ENCODE measurements around the gene TAF6. TPM values are rescaled to one million over a fixed set of nuclear protein-coding genes. Genes with fewer than 3 reads are reported as not detected.

TAF6 gene
- total RNA-seq, 3 donors from 2014 or later, result 67.3 to 74.2 (median 72.9) TPM

DNA sequence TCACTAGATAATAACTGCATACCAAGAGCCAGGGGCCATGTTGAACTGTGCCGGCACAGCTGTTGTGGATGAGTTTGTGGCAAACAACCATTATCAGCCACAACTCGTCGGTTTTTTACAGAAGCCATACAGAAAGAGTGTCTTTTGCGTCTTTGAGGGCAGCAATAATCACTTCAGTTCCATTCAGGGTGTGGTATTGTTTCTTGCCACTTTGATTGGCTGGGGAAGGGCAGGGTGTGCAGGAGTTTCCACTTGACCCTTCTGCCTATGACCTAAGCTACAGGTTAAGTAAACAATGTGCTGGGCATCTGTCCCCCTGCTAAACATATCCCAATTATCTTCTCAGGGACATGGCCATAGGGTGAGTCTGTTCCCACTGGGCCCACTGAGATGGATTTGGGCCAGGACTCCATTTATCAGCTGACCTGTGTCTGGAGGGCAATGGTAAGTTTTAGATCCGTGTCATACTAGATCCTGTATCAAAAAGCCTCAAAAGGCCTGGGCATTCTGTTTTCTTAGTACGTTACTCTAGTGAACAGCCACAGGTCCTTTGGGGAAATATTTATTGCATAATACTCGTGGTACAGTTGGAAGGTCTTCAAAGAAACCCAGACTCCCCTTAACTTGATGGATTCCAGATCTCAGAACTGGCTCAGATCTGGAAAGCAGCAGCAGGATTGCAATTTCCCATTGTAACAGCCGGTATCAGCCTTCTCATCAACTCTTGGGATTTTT lies 53.5 kb downstream of the TAF6 start:
- DNase-seq (no peak), ATAC-seq (no peak)
- peaks cover 34% of the 10 kb centered on the region for H3K36me3 Mint-ChIP-seq (ENCODE audit: insufficient read depth)
- H3K4me3 Mint-ChIP-seq, result no peak overlapping the region
- no peaks in the 10 kb centered on the region for H3K27me3 Mint-ChIP-seq (ENCODE audit: low read depth)
- H3K9me3 Mint-ChIP-seq, result no peaks in the 10 kb centered on the region
- H3K4me1 Mint-ChIP-seq (ENCODE audit: low read depth), result no peaks in the 10 kb centered on the region

DNA sequence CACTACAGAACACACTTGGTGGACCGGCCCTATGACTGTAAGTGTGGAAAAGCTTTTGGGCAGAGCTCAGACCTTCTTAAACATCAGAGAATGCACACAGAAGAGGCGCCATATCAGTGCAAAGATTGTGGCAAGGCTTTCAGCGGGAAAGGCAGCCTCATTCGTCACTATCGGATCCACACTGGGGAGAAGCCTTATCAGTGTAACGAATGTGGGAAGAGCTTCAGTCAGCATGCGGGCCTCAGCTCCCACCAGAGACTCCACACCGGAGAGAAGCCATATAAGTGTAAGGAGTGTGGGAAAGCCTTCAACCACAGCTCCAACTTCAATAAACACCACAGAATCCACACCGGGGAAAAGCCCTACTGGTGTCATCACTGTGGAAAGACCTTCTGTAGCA lies 55.0 kb downstream of the TAF6 start:
- Mint-ChIP-seq H3K36me3 (ENCODE audit: insufficient read depth) (peaks cover 25% of the 10 kb centered on the region), H3K4me1 (ENCODE audit: low read depth) (no peaks in the 10 kb centered on the region)

DNA sequence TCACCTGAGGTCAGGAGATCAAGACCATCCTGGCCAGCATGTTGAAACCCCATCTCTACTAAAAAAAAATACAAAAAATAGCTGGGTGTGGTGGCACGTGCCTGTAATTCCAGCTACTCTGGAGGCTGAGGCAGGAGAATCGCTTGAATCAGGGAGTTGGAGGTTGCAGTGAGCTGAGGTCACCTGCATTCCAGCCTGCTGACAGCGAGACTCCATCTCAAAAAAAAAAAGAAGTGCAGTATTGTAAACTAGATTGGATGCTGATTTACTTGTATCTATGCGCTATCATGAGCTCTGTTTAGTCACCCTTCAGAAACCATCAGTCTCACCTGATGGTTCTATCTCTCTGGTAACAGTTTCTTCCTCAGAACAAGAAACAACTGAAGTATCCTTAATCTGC lies 55.8 kb downstream of the TAF6 start:
- ATAC-seq (no peak), DNase-seq (no peak)
- no peak overlapping the region for H3K4me3 Mint-ChIP-seq
- no peaks in the 10 kb centered on the region for H3K27me3 Mint-ChIP-seq (ENCODE audit: low read depth)
- H3K4me1 Mint-ChIP-seq (ENCODE audit: low read depth), result no peaks in the 10 kb centered on the region
- peaks cover 25% of the 10 kb centered on the region for H3K36me3 Mint-ChIP-seq (ENCODE audit: insufficient read depth)
- H3K9me3 Mint-ChIP-seq, result no peaks in the 10 kb centered on the region

More for the DNA sequence above, 55.0 kb downstream of the TAF6 start:
- Mint-ChIP-seq H3K9me3 (no peaks in the 10 kb centered on the region), H3K4me3 (no peak overlapping the region), H3K27me3 (ENCODE audit: low read depth) (no peaks in the 10 kb centered on the region)
- no peak for DNase-seq
- no peak for ATAC-seq

- H3K9me3 Mint-ChIP-seq, result no peaks in the 10 kb centered on the region
- no peak for DNase-seq
- H3K36me3 Mint-ChIP-seq (ENCODE audit: insufficient read depth), result peaks cover 27% of the 10 kb centered on the region
- H3K27me3 Mint-ChIP-seq (ENCODE audit: low read depth), result no peaks in the 10 kb centered on the region
- no peak for ATAC-seq
- H3K4me3 Mint-ChIP-seq, result no peak overlapping the region
- no peaks in the 10 kb centered on the region for H3K4me1 Mint-ChIP-seq (ENCODE audit: low read depth)
These were observed 57.5 kb downstream of the TAF6 start for GRCh38 chr7:100061518-100062193.

DNA sequence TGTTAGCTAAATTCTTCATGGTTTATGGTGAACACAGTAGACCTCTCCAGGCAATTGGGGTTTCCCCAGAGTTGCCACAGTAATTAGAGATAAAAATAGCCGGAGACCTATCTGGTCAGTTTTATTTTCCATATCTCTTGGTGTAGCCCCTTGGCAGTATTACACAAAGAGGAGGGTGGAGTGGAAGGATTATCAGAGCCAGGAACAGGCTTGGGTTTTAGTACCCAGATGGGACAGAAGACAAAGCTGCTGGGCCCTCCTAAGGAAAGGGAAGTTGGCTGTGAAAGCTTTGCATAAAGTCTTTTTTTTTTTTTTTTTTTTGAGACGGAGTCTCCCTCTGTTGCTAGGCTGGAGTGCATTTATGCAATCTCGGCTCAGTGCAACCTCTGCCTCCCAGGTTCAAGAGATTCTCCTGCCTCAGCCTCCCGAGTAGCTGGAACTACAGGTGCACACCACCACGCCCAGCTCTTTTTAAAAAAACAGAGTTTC lies 59.9 kb downstream of the TAF6 start:
- DNase-seq (no peak), ATAC-seq (no peak)
- Mint-ChIP-seq H3K27me3 (ENCODE audit: low read depth) (no peaks in the 10 kb centered on the region), H3K4me1 (ENCODE audit: low read depth) (no peaks in the 10 kb centered on the region), H3K4me3 (no peak overlapping the region), H3K9me3 (no peaks in the 10 kb centered on the region), H3K36me3 (ENCODE audit: insufficient read depth) (peaks cover 20% of the 10 kb centered on the region)

Other genes with a start within 250 kb of the TAF6 start
- gene OR2AE1, start 242.3 kb downstream of the TAF6 start, total RNA-seq, result under 1 TPM in 1 of 3 donors, not detected in 2; 0.24 TPM
- 10 to 100 TPM; 23.6 to 25.5 (median 23.8) TPM for gene TRIM4, start 199.8 kb downstream of the TAF6 start, total RNA-seq
- gene GJC3, start 189.7 kb downstream of the TAF6 start, total RNA-seq, result under 1 TPM; 0.24 to 0.40 (median 0.29) TPM
- gene AZGP1, start 143.3 kb downstream of the TAF6 start, total RNA-seq, result under 1 TPM; 0.34 to 0.63 (median 0.46) TPM
- 10 to 100 TPM; 30.9 to 32.8 (median 32.3) TPM for gene ZKSCAN1, start 103.8 kb downstream of the TAF6 start, total RNA-seq
- 1 to 10 TPM; 8.5 to 9.9 (median 9.4) TPM for gene ZSCAN21, start 69.6 kb downstream of the TAF6 start, total RNA-seq
- gene ZNF3, start 37.6 kb downstream of the TAF6 start, total RNA-seq, result 10 to 100 TPM; 18.8 to 21.8 (median 21.6) TPM
- gene COPS6, start 30.4 kb downstream of the TAF6 start, total RNA-seq, result 100 to 1,000 TPM; 105 to 120 (median 112) TPM
- gene MCM7, start 18.0 kb downstream of the TAF6 start, total RNA-seq, result 100 to 1,000 TPM; 471 to 592 (median 521) TPM
- gene AP4M1, start 17.7 kb downstream of the TAF6 start, total RNA-seq, result 10 to 100 TPM; 13.4 to 16.0 (median 16.0) TPM
- gene CNPY4, start 276 bp upstream of the TAF6 start, total RNA-seq, result 1 to 10 TPM; 6.6 to 8.6 (median 7.6) TPM
- gene MBLAC1, start 7.6 kb upstream of the TAF6 start, total RNA-seq, result 1 to 10 TPM; 3.0 to 4.8 (median 3.2) TPM
- gene LAMTOR4, start 29.6 kb upstream of the TAF6 start, total RNA-seq, result 100 to 1,000 TPM; 109 to 119 (median 115) TPM
- 10 to 100 TPM; 41.9 to 45.6 (median 43.6) TPM for gene TRAPPC14, start 39.4 kb upstream of the TAF6 start, total RNA-seq
- 1 to 10 TPM in 1 of 3 donors, under 1 TPM in 2; 0.33 to 1.2 (median 0.40) TPM for gene GAL3ST4, start 49.3 kb upstream of the TAF6 start, total RNA-seq
- gene GPC2, start 58.0 kb upstream of the TAF6 start, total RNA-seq, result 1 to 10 TPM; 3.5 to 4.2 (median 4.1) TPM
- gene STAG3, start 58.6 kb upstream of the TAF6 start, total RNA-seq, result 1 to 10 TPM; 3.3 to 5.8 (median 3.9) TPM
- 10 to 100 TPM; 21.9 to 37.1 (median 27.8) TPM for gene PVRIG, start 100.6 kb upstream of the TAF6 start, total RNA-seq
- not detected for gene SPDYE3, start 188.3 kb upstream of the TAF6 start, total RNA-seq
- gene PILRB, start 238.8 kb upstream of the TAF6 start, total RNA-seq, result 10 to 100 TPM; 29.2 to 48.8 (median 34.3) TPM

Data from activated T-cell treated with anti-CD3 and anti-CD28 coated beads, Interleukin-2, amount 50 U/mL, for 4 hours (primary cell).